GM18858 (cell line): ENCODE measurements around the gene SLC9A4.

ENCODE experiments used
- ATAC-seq: cut with Tn5 transposase; IDR thresholded peaks from one replicate; pipeline ENCODE4 v1.9.1; 2021; ENCODE audit not compliant: unreplicated experiment

Gene SLC9A4

GRCh38 chr2:102473020-102473419 is at the start of gene SLC9A4:
SLC9A4 (plus strand) TSS chr2:102473226; CDS start chr2:102473760, 534 bp downstream.
- ATAC-seq: no peak

- ATAC-seq: no peak
These were observed 49.7 kb upstream of the SLC9A4 start for GRCh38 chr2:102423368-102423767.

GRCh38 chr2:102424754-102425153 is 48.3 kb upstream of the SLC9A4 start:
- peak; percentile 95 for ATAC-seq

GRCh38 chr2:102425441-102426132 is 47.4 kb upstream of the SLC9A4 start:
- no peak for ATAC-seq

- no peak for ATAC-seq
These were observed 45.8 kb upstream of the SLC9A4 start for GRCh38 chr2:102427249-102427648.

- no peak for ATAC-seq
These were observed 44.5 kb upstream of the SLC9A4 start for GRCh38 chr2:102428573-102428972.

GRCh38 chr2:102432386-102432785 is 40.6 kb upstream of the SLC9A4 start:
- no peak for ATAC-seq

GRCh38 chr2:102433973-102434654 is 38.9 kb upstream of the SLC9A4 start:
- ATAC-seq: no peak

GRCh38 chr2:102434655-102435381 is 38.2 kb upstream of the SLC9A4 start:
- peak; percentile 40 for ATAC-seq

GRCh38 chr2:102435741-102436140 is 37.3 kb upstream of the SLC9A4 start:
- no peak for ATAC-seq

- ATAC-seq: no peak
These were observed 36.7 kb upstream of the SLC9A4 start for GRCh38 chr2:102436323-102436722.

GRCh38 chr2:102437122-102437521 is 35.9 kb upstream of the SLC9A4 start:
- no peak for ATAC-seq

GRCh38 chr2:102438111-102438510 is 34.9 kb upstream of the SLC9A4 start:
- ATAC-seq: no peak

GRCh38 chr2:102438578-102438977 is 34.4 kb upstream of the SLC9A4 start:
- ATAC-seq: no peak

- no peak for ATAC-seq
These were observed 33.8 kb upstream of the SLC9A4 start for GRCh38 chr2:102439065-102439695.

GRCh38 chr2:102442967-102443828 is 29.8 kb upstream of the SLC9A4 start:
- ATAC-seq: peak; percentile 46

- ATAC-seq: no peak
These were observed 28.8 kb upstream of the SLC9A4 start for GRCh38 chr2:102444233-102444632.

GRCh38 chr2:102446936-102447335 is 26.1 kb upstream of the SLC9A4 start:
- no peak for ATAC-seq

- no peak for ATAC-seq
These were observed 23.6 kb upstream of the SLC9A4 start for GRCh38 chr2:102449370-102449974.

GRCh38 chr2:102451968-102452367 is 21.1 kb upstream of the SLC9A4 start:
- no peak for ATAC-seq
